Esophagus mucosa (tissue), 1 donor: ENCODE measurements around the gene TEX29. TPM values are rescaled to one million over a fixed set of nuclear protein-coding genes. Genes with fewer than 3 reads are reported as not detected.

Source experiments
- ATAC-seq: fragments of 200-7000 bp; cut with Tn5 transposase; one replicate; pipeline ENCODE4 v1.9.1; 2020
- total RNA-seq: library from RNA; stranded (reverse); gene quantifications from one replicate; pipeline ENCODE4 v1.2.4, GENCODE V29; 2023
- donor health status: DM: yes; HTN: yes; CAD: no.

TEX29 gene
- total RNA-seq, 1 donor from 2014 or later: not detected

DNA sequence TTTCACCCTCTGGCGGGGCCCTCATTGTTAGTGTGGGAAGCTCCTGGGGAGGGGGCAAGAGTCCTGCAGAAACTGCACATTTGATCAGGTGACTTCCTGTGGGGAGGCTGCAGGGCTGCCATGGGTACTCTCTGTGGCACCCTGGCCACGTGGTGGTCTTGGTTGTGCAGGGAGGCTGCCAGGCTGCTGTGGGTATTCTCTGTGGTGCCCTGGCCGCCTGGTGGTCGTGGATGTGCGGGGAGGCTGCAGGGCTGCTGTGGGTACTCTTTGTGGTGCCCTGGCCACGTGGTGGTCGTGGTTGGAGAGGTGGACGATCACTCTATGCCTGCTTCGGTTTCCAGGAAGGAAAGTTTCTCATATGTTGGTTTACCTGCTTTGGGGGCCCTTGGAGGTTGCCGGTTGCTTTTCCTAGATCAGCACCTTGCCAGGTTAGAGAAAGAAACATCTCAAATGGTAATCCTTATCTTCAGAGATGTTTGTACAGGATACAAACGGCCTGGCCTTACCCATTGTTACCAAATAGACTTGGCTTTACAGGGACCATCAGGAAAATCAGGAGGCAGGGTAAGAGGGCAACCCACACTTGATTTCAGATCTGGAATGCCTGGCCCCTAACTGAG lies 22.9 kb downstream of the TEX29 start:
- ATAC-seq: no peak

DNA sequence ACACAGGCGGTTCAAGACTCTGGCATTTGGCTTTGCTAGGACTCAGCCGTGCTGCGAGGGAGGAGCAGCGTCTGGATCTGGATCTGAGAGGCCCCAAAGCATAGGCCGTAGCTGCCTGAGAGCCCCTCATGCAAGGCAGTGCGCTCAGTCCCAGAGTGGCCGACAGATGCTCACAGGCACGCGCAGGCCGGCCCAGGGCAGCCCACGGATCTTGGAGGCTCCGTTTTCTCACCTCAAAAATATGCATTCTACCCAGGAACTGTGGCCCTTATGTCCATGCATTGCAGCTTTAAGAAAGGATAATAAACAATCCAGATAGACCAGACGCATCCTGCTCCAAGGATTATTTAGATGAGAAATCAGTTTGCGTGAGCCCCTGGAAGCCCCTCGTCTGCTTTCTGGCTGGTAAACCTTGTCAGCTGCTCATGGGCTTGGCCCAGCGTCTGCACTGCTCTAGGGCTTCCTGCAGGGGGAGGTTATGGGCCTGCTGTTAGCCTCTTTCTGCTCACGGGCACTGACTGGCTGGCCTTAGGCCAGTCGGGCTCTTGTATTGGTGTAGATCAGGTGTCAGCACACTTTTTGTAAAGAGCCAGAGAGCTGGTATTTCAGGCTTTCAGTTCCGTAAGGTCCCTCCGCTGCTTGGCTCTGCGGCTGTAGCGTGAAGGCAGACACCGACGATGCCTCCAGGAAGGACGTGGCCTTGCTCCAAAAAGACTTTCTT lies 24.2 kb downstream of the TEX29 start:
- ATAC-seq: peak; percentile 68

DNA sequence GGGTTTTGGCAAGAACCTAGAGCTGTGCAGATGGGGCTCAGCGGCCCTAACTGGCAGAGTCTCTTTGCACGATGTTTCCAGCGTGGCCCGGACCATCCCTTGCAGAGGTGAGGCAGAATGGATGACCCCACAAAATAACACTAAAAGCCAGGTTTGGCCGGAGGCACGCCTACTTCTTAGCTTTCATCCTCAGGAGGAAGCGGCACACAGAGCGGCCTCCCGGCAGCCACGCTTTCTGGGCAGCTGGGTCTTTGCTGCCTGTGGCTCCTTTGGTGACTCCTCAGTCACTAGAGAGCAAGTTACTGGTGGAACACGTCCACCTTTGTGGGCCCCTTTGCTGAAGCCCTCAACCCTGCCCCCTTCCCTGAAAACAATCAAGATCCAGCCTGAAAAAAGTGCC lies 25.2 kb downstream of the TEX29 start:
- ATAC-seq: no peak

DNA sequence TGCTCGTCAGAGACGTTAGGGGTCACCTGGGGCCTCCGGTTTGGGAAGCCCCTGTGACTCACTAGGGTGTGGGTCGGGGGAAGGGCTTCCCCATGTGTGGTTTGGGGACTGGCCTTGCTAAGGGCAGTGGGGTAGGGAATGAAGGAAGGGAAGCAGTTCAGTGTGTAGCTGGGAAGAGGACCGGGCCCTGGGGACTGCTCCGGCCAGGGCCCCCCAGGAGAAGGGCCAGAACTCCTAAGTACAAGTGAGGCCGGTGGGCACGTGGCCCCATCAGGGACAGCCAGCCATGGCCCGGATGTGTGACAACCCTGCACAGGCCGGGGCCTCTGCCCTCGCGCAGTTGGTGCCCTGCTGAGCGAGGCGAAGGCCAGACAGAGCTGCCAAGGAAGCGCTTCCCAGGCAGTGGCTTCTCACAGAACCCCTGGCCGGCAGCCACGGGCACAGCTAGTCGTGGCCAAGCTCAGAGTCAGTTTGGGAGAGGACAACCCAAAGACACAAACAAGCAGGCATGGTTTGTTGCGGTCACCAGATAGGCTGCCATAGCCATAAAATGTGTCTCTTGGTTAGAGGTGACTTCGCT lies 25.7 kb downstream of the TEX29 start:
- ATAC-seq: peak; percentile 20

DNA sequence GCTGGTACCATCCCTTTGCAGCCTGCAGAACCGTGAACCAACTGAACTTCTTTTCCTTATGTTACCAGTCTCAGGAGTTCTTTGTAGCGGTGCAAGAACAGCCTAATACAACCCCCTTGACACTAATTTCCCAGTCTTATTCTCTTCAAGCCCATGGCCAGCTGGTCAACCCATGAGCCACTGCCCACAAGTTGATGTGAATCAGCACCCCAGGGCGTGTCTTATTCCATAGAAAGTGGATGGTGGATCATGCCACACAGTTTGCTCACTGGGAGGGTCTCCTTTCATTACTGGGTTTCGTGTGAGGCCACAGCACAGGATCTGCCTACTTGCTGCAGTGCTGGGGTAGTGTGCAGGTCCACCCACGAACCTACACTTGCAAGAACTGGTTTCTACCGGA lies 27.0 kb downstream of the TEX29 start:
- no peak for ATAC-seq

DNA sequence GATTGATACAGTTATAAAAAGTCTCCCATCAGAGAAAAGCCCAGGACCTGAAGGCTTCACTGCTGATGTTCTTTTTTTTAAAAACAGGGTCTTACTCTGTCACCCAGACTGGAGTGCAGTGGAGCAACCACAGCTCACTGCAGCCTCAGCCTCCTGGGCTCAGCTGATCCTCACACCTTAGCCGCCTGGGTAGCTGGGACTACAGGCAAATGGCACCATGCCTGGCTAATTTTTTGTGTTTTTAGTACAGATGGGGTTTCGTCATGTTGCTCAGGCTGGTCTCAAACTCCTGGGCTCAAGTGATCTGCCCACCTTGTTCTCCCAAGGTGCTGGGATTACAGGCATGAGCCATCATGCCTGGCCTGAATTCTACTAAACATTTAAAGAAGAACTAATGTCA lies 33.1 kb downstream of the TEX29 start:
- ATAC-seq: no peak

DNA sequence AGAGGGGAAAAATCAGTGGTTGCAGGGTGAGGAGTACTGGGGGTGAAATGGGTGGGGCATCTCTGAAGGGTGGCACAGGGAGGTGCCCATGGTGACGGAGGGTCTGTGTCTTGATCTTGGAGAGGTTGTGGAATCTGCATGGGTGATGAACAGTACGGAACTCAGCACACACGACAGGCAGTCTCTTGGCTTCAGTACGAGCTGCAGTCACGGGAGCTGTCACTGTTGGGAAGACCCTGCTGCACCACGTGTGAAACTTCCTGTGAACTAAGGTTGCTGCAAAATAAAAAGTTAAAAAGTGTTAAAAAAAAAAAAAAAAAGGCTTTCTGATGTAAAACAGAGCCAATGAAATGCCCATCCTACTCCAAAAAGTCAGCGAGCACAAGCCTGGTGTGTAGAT lies 34.3 kb downstream of the TEX29 start:
- no peak for ATAC-seq

DNA sequence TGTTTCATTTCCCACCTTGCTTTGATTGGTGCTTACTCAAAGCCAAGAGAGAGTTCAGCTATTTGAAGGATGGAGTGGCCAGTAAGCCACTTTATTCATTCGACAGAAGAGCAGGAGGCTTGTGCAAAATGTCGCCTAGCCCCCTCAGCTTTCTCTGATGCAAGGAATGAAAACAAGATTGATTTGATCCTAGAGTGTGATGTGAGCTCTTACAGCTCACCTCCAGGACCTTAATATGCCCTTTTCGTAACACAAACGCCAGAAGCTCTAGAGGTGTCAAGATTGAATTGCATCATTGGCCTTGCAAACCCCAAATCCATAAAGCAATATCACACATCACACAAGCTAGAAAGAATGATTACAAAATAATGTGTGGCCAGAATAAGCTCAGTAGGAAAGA lies 36.4 kb downstream of the TEX29 start:
- ATAC-seq: no peak

DNA sequence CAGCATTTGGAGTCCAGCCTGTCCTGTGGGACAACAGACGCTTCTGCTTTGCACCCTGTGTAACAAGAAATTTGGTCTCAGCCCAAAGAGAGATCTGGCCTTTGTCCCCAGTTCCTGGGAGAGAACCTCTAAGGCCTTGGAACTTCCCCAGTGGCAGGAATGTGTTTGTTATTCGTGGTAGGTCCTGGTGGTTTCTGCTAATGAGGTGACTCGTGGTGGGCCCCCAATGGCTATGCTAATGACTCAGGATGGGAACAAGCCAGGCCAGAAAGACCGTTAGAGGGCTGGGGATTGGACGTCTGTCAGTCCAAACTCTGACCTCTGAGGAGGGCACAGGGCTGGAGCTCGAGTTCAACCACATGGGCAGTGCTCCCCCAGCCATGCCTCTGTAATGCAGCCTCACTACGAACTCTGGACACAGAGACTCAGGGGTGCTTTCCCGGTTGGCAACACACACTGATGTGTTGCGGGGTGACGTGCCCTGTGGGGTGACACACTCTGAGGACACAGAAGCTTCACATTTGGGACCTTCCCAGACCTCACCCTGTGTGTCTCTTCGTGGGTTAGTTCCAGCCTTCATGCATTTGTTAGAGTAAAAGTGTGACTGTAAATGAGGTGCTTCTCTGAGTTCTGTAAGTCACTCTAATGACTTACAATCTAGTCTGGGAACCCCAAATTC lies 38.9 kb downstream of the TEX29 start:
- ATAC-seq: no peak

DNA sequence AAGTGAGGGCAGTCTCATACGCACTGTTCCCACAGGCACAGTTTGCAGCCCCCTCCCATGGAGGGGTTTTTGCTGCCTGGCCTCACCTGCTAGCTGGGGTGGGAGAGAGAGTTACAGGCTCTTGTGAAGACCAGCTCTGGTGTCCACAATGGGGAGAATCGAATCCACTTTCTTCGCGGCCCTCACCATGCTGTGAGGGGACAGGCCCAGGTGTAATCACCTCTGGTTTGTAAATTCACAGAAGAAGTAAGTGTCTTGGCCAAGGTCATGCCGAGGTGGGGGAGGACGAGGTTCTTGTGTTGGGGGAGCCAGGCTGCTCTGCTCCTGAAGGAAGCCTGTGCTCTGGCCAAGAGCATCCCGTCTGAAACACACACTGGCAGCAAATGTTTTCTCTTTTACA lies 39.5 kb downstream of the TEX29 start:
- no peak for ATAC-seq

DNA sequence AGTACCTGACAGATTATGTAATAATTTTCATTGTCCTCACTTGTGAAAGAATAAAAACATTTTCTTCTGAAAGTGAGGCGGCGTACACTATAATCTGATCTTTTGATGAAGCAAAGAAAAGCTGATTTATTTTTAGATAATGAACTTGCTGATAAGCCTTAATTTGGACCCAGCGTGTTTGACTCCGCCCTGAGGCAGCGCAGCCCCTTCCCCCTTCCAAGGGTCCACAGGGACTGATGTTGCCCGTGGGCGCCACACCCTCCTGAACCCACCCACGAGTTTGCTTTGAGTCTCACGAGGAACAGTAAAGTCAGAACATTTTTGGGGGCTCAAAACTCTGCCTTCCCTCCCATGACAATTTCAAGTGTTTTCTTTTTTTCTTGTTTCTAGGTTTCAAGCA lies 40.0 kb downstream of the TEX29 start:
- no peak for ATAC-seq

DNA sequence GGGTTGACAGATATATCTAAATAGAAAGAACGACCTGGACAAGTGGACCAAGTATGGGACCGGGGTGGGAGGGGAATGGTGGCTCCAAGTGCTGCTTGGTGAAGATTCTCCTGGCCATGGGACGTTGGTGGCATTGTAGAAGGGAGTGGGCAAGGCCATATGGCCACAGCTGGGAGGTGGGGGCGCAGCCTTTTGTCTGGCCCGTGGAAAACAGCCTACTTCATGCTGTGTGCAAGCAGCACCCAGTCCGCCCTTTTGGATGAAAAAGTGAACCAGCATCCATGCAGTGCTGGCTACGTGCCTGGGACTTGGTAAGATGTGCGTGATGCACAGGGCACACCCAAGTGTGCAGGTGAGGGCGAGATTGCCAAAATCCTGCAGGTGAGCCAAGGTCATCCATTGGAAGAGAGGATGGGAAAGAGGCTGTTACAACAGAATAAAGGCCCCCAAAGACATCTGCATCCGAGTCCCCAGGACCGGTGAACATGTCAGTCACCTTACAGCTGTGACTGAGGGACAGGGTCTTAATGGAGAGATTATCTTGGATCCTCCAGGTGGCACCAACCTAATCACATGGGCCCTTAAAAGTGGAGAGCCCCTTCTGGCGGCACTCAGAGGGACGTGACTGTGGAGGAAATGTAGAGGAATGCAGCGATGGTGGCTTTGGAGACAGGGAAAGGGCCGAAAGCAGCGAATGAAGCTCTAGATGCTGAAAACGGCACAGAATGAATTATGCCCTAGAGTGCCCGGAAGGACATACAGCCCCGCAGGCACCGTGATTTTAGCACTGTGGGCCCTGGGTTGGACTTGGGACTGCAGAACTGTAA lies 40.8 kb downstream of the TEX29 start:
- ATAC-seq: no peak

DNA sequence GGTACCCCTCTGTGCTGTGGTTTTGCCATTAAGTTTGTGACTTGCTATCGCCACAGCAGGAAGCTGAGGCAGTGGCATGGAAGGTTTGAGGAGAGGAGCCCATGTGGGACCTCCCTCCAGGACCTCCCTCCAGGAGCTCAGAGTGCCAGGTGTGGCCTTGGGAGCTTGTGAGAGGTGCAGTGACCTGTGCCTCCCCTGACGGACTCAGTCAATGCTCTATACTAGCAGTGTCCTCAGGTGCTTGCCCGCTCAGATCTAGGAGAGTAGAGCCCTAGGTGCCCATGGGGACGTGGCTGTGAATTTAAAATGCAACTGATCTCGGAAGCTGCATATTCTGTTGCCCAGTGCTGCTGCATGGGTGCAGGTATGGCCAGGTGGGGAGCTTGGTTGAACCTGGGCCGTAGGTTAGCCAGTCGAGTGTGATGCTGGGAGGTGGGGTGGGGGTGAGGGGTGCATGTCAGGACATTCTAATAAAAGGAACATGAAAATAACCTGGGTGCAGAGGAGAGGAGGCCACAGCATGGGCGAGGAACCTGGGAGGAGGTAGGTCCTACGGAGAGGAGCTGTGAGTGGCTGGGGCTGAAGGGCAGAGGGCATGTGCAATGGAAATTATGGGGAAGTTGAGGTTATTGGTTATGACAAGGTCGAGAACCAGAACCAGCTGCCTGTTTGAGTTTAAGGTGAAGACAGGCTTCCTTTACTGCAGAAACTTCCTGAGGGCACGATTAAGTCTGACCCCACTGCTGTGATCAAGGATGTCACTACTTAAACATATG lies 41.6 kb downstream of the TEX29 start:
- ATAC-seq: no peak

DNA sequence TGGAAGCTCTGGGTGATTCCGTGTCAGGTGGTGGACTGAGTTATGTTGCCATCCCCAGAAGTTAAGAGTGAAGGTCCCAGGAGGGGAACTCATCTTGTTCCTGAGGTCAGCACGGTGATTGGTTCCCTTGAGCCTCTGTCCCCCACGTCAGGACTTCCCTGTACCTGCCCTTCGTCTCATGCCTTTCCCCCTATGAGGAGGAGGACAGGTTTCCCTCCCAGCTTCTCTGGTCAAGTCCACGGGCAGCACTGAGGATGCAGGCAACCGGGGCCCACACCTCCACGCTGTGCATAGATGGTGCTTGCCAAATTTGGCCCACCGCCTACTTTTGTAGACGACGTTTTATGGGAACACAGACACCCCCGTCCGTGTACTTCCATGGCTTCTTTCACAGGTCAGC lies 42.7 kb downstream of the TEX29 start:
- ATAC-seq: no peak

DNA sequence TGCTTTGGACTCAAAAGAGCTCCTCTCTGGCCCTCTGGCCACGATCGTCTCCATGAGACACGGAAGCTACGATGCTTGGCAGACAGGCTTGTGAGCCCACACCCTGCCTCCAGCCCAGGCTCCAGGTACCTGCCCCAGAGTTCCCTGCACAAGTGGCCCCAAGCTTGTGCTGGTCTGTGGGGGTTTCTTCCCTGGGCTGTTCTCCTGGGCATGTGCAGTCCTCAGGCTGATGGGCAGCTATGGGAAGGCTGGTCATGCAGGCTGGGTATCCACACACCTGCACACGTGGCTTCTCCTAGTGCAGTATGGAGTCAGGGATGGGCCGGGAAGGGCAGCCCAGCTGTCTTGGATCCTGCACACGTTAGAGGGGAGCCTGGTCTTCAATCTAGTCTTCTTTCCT lies 43.1 kb downstream of the TEX29 start:
- no peak for ATAC-seq

DNA sequence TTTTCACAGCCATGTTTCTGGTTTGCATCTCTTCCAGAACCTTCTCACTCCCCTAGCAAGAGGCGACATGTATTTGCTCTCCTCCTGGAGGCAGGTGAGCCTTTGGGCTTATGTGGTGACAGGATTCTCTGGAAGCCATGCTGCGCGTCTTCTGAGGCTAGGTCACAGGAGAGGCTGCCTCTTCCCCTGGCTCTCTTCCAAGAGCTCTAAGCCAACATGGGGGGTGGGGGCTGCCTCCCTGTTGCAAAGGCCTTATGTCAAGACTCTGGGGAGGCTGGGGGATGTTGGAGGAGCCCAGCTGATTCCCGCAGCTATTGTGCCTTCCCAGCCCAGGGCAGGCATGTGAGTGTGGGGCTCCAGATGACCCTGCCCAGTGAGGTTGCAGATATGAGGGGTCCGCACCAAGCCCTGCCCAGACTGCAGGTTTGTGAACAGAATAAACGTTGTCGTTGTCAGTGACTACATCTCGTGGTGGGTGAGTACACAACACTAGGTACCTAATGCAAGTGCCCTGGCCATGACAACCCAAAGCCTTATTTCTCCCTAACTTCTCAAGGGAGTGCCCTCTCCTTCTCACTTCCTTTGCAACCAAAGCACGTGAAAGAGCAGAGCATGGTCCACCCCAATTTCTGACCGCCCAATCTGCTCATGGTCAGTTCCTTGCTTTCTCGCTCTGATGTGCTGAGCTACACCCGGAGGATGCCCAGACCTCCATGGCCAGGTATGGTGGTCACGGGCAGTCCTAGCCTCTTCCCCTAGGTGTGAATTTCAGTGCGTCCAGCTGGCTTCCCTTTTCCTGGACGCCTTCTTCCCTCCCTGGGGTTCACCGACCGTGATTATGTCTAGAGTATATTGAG lies 44.9 kb downstream of the TEX29 start:
- no peak for ATAC-seq

DNA sequence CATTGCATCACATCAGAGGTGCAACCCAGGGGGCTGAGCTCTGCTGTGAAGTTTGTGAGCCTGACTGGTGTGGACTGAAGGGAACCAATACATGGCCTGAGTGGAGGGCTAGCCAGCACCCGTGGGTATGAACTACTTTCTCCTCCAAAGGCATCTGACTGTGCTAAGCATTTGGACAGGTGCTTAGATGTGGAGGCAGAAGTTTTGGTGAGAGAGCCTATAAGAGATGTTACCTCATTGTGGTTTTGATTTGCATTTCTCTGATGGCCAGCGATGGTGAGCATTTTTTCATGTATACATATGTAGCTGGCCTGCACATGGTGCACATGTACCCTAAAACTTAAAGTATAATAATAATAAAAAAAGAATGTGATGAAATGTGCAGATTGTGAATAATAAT lies 46.9 kb downstream of the TEX29 start:
- no peak for ATAC-seq

DNA sequence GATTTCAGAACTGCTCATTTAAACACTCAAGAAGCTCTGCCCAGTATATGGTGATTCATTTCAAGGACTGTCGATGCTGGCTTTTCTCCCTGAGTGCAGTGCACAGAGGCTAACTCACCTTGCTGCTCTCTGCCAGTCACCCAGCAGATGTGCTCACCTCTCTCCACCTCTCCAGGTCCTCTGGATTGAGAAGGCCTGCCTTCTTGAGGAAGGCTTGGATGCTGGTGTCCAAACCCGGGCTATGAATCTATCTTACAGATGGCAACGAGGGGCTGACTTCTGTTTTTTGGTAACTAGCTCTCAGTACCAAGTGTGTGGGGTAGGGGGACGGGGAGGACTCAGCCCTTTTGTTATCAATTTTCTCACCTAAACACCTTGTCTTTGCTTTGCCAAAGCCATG lies 47.6 kb downstream of the TEX29 start:
- ATAC-seq: no peak

DNA sequence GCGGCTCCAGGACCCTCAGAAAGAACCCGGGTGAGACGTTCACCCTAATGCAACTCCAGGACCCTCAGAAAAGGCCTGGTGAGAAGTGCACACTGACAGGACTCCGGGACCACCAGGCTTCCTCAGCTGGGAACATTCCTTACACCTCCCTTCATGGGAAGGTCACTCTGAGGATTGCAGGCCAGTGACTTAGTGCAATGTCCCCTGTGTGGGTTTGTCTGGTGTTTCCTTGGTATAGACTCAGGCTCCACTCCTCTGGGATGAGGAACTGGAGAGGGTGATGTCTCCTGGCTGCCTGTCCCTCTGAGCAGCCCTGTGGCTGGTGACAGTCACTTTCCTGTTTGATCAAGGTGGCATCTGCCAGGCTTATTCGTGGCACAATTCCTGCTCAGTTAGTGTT lies 49.7 kb downstream of the TEX29 start:
- ATAC-seq: no peak

DNA sequence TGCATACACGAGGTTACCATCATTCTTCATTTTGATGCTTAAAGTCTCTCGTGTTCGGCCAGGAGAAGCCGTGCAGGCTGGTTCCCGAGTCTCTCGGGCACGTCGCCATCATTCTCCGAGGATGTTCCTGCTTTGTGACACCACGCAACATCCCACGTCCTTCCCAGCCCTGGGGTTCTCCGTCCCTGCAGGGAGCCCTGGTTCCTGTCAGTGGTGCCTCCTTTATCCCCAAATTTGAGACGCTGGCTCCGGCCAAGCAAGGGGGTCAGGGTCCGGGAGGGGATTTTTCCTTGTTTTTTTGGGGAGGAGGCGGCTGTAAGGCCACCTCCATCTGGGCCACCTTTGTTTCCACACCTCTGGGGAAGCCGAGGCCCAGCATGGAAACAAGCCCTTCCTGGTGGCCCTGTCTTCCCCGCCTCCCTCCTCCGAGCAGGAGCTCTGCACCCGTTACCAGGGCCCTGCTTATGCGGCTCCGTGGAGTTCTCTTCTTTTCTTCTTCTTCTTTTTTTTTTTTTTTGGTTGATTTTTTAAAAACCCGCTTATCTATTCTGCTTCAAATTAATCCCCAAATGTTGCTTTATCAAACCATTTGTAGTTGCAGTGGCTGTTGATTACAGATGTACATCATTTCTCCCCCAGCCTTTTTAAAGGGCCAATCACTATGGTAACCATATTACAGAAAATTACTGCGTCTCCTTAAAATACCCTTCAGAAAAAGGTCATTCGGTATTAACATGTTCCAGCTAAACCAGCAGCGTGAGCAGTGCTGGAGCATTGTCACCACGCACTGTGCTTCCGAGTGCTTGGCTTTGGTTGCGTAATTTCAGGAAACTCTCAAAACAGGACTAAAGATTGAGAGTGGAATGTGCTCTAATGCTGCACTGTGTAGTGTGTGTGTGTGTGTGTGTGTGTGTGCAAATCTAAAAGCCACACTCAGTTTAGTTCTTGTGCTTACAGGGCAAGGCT lies 50.4 kb downstream of the TEX29 start:
- ATAC-seq: no peak
